Body of pancreas (tissue), 4 donors: ENCODE results near the gene SPOCK3.

ENCODE experiments used
- POLR2A ChIP-seq, 3 donors: fragments of 450-650 bp; IDR thresholded peaks; one replicate each; pipeline ENCODE4 v1.6.1; 2016; ENCODE audit warnings: antibody characterized with exemption in 3 of 3, mild to moderate bottlenecking in 2 of 3
- TF ChIP-seq, protein P1 (sequence below), 7 experiments: fragments of 450-650 bp in 4 of 7; fragments of 200-600 bp in 3 of 7; sonication (generic) in 3 of 7; IDR thresholded peaks; one replicate each; pipeline ENCODE4 v1.5.1; 2016 to 2019; ENCODE audit warnings: antibody characterized with exemption in 7 of 7

DNA sequence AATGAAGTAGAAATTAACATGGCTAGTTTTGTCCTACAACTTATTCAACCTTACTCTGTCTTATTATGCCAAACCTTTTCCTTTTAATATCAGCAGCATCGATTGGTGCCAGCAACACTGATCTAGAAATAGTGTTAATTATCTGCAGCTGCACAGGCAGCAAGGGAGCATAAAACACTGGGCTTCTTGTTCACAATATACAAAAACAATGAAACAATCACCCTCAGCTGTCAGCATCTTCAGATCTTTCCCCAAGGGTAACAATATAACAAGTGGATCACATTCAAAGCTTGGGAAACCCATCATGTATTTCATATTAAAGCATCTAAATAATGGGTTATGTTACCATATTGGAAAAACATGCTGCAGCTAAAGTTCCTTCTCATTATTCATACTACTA lies 238.1 kb downstream of the SPOCK3 start:
- TF ChIP-seq POLR2A (IDR thresholded peaks at IDR 0.05) = no peak
- TF ChIP-seq, protein P1, sequence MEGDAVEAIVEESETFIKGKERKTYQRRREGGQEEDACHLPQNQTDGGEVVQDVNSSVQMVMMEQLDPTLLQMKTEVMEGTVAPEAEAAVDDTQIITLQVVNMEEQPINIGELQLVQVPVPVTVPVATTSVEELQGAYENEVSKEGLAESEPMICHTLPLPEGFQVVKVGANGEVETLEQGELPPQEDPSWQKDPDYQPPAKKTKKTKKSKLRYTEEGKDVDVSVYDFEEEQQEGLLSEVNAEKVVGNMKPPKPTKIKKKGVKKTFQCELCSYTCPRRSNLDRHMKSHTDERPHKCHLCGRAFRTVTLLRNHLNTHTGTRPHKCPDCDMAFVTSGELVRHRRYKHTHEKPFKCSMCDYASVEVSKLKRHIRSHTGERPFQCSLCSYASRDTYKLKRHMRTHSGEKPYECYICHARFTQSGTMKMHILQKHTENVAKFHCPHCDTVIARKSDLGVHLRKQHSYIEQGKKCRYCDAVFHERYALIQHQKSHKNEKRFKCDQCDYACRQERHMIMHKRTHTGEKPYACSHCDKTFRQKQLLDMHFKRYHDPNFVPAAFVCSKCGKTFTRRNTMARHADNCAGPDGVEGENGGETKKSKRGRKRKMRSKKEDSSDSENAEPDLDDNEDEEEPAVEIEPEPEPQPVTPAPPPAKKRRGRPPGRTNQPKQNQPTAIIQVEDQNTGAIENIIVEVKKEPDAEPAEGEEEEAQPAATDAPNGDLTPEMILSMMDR (IDR thresholded peaks at IDR 0.05) = no peak
